K562 (cell line): ENCODE measurements around the gene LPXN. TPM values are rescaled to one million over a fixed set of nuclear protein-coding genes. Genes with fewer than 3 reads are reported as not detected.
A peak's percentile ranks its signal among the peaks of the same experiment; 100 is the strongest.

Source experiments
- ATAC-seq: fragments of 200-7000 bp; cut with Tn5 transposase; 3 replicates; pipeline ENCODE4 v1.9.1; 2020; ENCODE audit warnings: moderate library complexity
- BruUV-seq: library from RNA; stranded (reverse); fragments of 400-500 nt; replicated peaks from 2 replicates; lab custom pipeline; 2021; lab: Mats Ljungman, UMichigan
- CTCF ChIA-PET: fragments of 300-600 bp; formaldehyde crosslinking; extraction: SDS; loops from one replicate; lab custom pipeline; 2021; ENCODE audit warnings: low intra/inter-chr PET ratio; lab: Yijun Ruan, JAX
- POLR2A ChIA-PET: fragments of 300-600, 350-650 bp; sonication (Branson Sonifier 250); formaldehyde crosslinking; extraction: SDS; loops from one replicate; lab custom pipeline; 2021; ENCODE audit warnings: antibody characterized with exemption, inconsistent platforms; lab: Yijun Ruan, JAX
- DNase-seq, 4 experiments: peaks; one replicate each; pipeline versions ENCODE4 v3.0.0 to v3.0.0-alpha.2; 2011 to 2018; ENCODE audit warnings: low spot score in 3 of 4, mixed read lengths in 3 of 4; ENCODE audit errors: extremely low read depth in 1 of 4
- FAIRE-seq: peaks from 2 replicates; lab custom pipeline; 2011; peaks lifted over from hg19 to GRCh38; lab: Jason Lieb, UNC
- H2AFZ ChIP-seq: 2 replicates; pipeline ENCODE4 v1.6.0; 2011; ENCODE audit warnings: low read depth, low read length, control low read depth, inconsistent platforms
- H3K27ac ChIP-seq: fragments of 200-600 bp; 3 replicates; pipeline ENCODE4 v1.8.0; 2011; ENCODE audit warnings: low read depth, mild to moderate bottlenecking, control low read depth, inconsistent platforms, low read length, moderate library complexity, mixed read lengths; ENCODE audit errors: extremely low read depth
- H3K27me3 ChIP-seq, 2 experiments: fragments of 300-600 bp in 1 of 2; 2 replicates in 1 of 2; 3 replicates in 1 of 2; pipeline versions ENCODE4 v1.6.0 to v1.8.0; 2011; ENCODE audit warnings: inconsistent platforms in 2 of 2, low read length in 2 of 2, mild to moderate bottlenecking in 1 of 2, mixed read lengths in 1 of 2, moderate library complexity in 1 of 2; ENCODE audit not compliant: control insufficient read depth in 2 of 2, insufficient read depth in 2 of 2
- H3K36me3 ChIP-seq: fragments of 300-600 bp; 3 replicates; pipeline ENCODE4 v1.8.0; 2011; ENCODE audit warnings: mild to moderate bottlenecking, low read length, inconsistent platforms; ENCODE audit not compliant: control insufficient read depth, insufficient read depth
- H3K4me1 ChIP-seq, 2 experiments: fragments of 200-600 bp in 1 of 2; replicated peaks in 1 of 2; 2 replicates in 1 of 2; 3 replicates in 1 of 2; pipeline versions ENCODE4 v1.5.1 to v1.8.0; 2011; ENCODE audit warnings: inconsistent platforms in 2 of 2, low read length in 2 of 2, mild to moderate bottlenecking in 1 of 2, mixed read lengths in 1 of 2, moderate library complexity in 1 of 2; ENCODE audit not compliant: control insufficient read depth in 2 of 2, insufficient read depth in 2 of 2
- H3K4me2 ChIP-seq: 2 replicates; pipeline ENCODE4 v1.6.1; 2011; ENCODE audit warnings: low read length, control low read depth, inconsistent platforms, mixed read lengths; ENCODE audit not compliant: insufficient read depth
- H3K4me3 ChIP-seq: fragments of 200-600 bp; sonication (generic), shearing (Covaris generic); 2 replicates; pipeline ENCODE4 v1.5.1; 2016; ENCODE audit warnings: control low read depth, inconsistent platforms
- H3K79me2 ChIP-seq: fragments of 200-600 bp; 3 replicates; pipeline ENCODE4 v1.8.0; 2011; ENCODE audit warnings: low read length, inconsistent platforms; ENCODE audit not compliant: control insufficient read depth, insufficient read depth
- H3K9ac ChIP-seq, 2 experiments: 2 replicates each; pipeline versions ENCODE4 v1.6.0 to v1.6.1; 2011; ENCODE audit warnings: low read depth in 2 of 2, low read length in 2 of 2, control low read depth in 1 of 2, inconsistent platforms in 1 of 2, mild to moderate bottlenecking in 1 of 2, mixed read lengths in 1 of 2; ENCODE audit not compliant: insufficient read depth in 1 of 2
- H3K9me1 ChIP-seq: one replicate; pipeline ENCODE4 v1.6.0; 2011; ENCODE audit warnings: inconsistent platforms, mild to moderate bottlenecking, low read length, moderate library complexity; ENCODE audit not compliant: control insufficient read depth, insufficient read depth
- H3K9me3 ChIP-seq: replicated peaks from 2 replicates; pipeline ENCODE4 v1.5.1; 2011; ENCODE audit warnings: low read depth, low read length, inconsistent platforms; ENCODE audit not compliant: control insufficient read depth, insufficient read depth
- H4K20me1 ChIP-seq: replicated peaks from 2 replicates; pipeline ENCODE4 v1.6.1; 2011; ENCODE audit warnings: low read length, inconsistent platforms, mixed read lengths; ENCODE audit not compliant: control insufficient read depth, insufficient read depth
- CBX8 ChIP-seq: fragments of 200-600 bp; sonication (generic); IDR thresholded peaks from 2 replicates; pipeline ENCODE4 v1.6.1; 2012; ENCODE audit warnings: borderline replicate concordance, mixed run types, low read depth, mild to moderate bottlenecking, moderate library complexity, mixed read lengths, low read length, control low read depth, inconsistent platforms; ENCODE audit not compliant: poor library complexity, severe bottlenecking; ENCODE audit errors: extremely low read depth
- FOXJ2 ChIP-seq: fragments of 200-800 bp; sonication (Bioruptor generic); IDR thresholded peaks from 2 replicates; pipeline ENCODE4 v1.6.1; 2016; ENCODE audit warnings: missing genetic modification characterization, missing compliant biosample characterization
- FOXM1 ChIP-seq, 2 experiments: fragments of 450-650 bp in 1 of 2; sonication (generic) in 1 of 2; formaldehyde crosslinking in 1 of 2; IDR thresholded peaks; 2 replicates each; pipeline versions ENCODE4 v1.6.1 to v1.9.0; 2017 to 2022; ENCODE audit warnings: low read depth in 2 of 2, mild to moderate bottlenecking in 2 of 2, missing genetic modification reagents in 1 of 2, moderate library complexity in 1 of 2
- HNRNPLL ChIP-seq: fragments of 200-400 bp; formaldehyde crosslinking; IDR thresholded peaks from 2 replicates; pipeline ENCODE4 v1.6.1; 2017; ENCODE audit warnings: low read length, low read depth, mild to moderate bottlenecking; ENCODE audit not compliant: poor library complexity, severe bottlenecking
- IRF2 ChIP-seq: sonication (generic); formaldehyde crosslinking; IDR thresholded peaks from 2 replicates; pipeline ENCODE4 v1.8.1; 2022; ENCODE audit warnings: mild to moderate bottlenecking, missing genetic modification reagents
- KHSRP ChIP-seq: fragments of 450-650 bp; IDR thresholded peaks from 2 replicates; pipeline ENCODE4 v1.6.1; 2017
- MAFK ChIP-seq: IDR thresholded peaks from 2 replicates; pipeline ENCODE4 v1.6.1; 2011; ENCODE audit warnings: low read length, improper control_type of control experiment
- NCOR1 ChIP-seq: fragments of 450-650 bp; IDR thresholded peaks from 2 replicates; pipeline ENCODE4 v1.6.1; 2016; ENCODE audit warnings: mild to moderate bottlenecking, moderate library complexity
- NFIC ChIP-seq: fragments of 450-650 bp; IDR thresholded peaks from 2 replicates; pipeline ENCODE4 v1.6.1; 2017; ENCODE audit warnings: mild to moderate bottlenecking, inconsistent platforms
- PHB ChIP-seq: fragments of 250-450 bp; sonication (Bioruptor Pico); IDR thresholded peaks from 2 replicates; pipeline ENCODE4 v1.5.0; 2021
- PHF20 ChIP-seq: fragments of 450-650 bp; IDR thresholded peaks from 2 replicates; pipeline ENCODE4 v1.6.1; 2018; ENCODE audit not compliant: partially characterized antibody
- POLR2H ChIP-seq: IDR thresholded peaks from 2 replicates; pipeline ENCODE4 v1.6.1; 2016; ENCODE audit warnings: missing genetic modification characterization, low read depth, mild to moderate bottlenecking, control low read depth, missing compliant biosample characterization, moderate library complexity
- PRPF4 ChIP-seq: fragments of 200-400 bp; formaldehyde crosslinking; IDR thresholded peaks from one replicate; pipeline ENCODE4 v1.6.1; 2017; ENCODE audit warnings: low read length, low read depth, mild to moderate bottlenecking; ENCODE audit not compliant: insufficient read depth, poor library complexity, severe bottlenecking
- SNRNP70 ChIP-seq: fragments of 200-400 bp; formaldehyde crosslinking; optimal IDR thresholded peaks from 2 replicates; pipeline ENCODE3; 2017; ENCODE audit warnings: low read depth, low read length
- SPI1 ChIP-seq: IDR thresholded peaks from 2 replicates; pipeline ENCODE4 v1.6.1; 2011; ENCODE audit warnings: low read depth, low read length, control low read depth, borderline replicate concordance
- TGIF2 ChIP-seq: sonication (generic); formaldehyde crosslinking; IDR thresholded peaks from 2 replicates; pipeline ENCODE4 v1.8.1; 2022; ENCODE audit warnings: mild to moderate bottlenecking, missing genetic modification reagents, moderate library complexity
- ZNF232 ChIP-seq: sonication (generic); formaldehyde crosslinking; IDR thresholded peaks from 2 replicates; pipeline ENCODE4 v1.8.0; 2022; ENCODE audit warnings: mild to moderate bottlenecking, missing genetic modification reagents
- ZNF445 ChIP-seq: fragments of 250-450 bp; sonication (Bioruptor Pico); IDR thresholded peaks from 2 replicates; pipeline ENCODE4 v1.4.0; 2020; ENCODE audit warnings: low read depth, mild to moderate bottlenecking, moderate library complexity
- ZNF584 ChIP-seq: fragments of 200-800 bp; sonication (Bioruptor generic); IDR thresholded peaks from 2 replicates; pipeline ENCODE4 v1.6.1; 2016; ENCODE audit warnings: low read depth, mild to moderate bottlenecking, missing genetic modification characterization, missing compliant biosample characterization
- WGBS: fragments of 100-300 bp; shearing (Covaris generic); methylation state at CpG from one replicate; pipeline ENCODE4 v1.1.6; 2016; ENCODE audit warnings: low coverage, mixed read lengths; ENCODE audit not compliant: insufficient coverage; ENCODE audit errors: missing lambda C conversion rate; 5-methylcytosine and 5-hydroxymethylcytosine counted together
- in situ Hi-C: fragments of 300-500 bp; cut with MboI; formaldehyde crosslinking; loops from 4 replicates; pipeline ENCODE4 v1.15.0; 2018; ENCODE audit warnings: inconsistent platforms, mixed read lengths
- intact Hi-C: fragments of 100-400 bp; cut with micrococcal nuclease; formaldehyde crosslinking; loops from 2 replicates; pipeline ENCODE4 v1.14.2; 2022
- polyA plus RNA-seq, 8 experiments: library from polyadenylated mRNA; depleted of rRNA in 4 of 8; stranded (reverse) in 5 of 8; unstranded in 3 of 8; fragments of >200 nt; fragmentation: Nextera tagmentation in 2 of 8; fragmentation: Illumina TruSeq in 1 of 8; extraction: Ambion mirVana in 2 of 8; extraction: Trizol in 1 of 8; gene quantifications; 2 replicates each; pipeline versions ENCODE4 v1.2.1 to v1.2.3, GENCODE V29; 2011 to 2014; ENCODE audit warnings: inconsistent platforms in 1 of 8, missing spikeins in 1 of 8
- total RNA-seq, 7 experiments: library from RNA; depleted of rRNA in 6 of 7; stranded (reverse); fragments of >200 nt in 6 of 7; fragmentation: Illumina TruSeq in 2 of 7; extraction: Trizol in 2 of 7; gene quantifications; 2 replicates each; pipeline versions ENCODE4 v1.2.1 to v1.2.3, GENCODE V29; 2011 to 2021; ENCODE audit warnings: low replicate concordance in 1 of 7
- TF ChIP-seq, protein P1 (sequence below), 3 experiments: fragments of 200-800 bp in 1 of 3; sonication (Bioruptor generic) in 1 of 3; sonication (generic) in 1 of 3; formaldehyde crosslinking in 1 of 3; IDR thresholded peaks; 2 replicates each; pipeline versions ENCODE4 v1.6.1 to v1.8.0; 2016 to 2022; ENCODE audit warnings: mild to moderate bottlenecking in 2 of 3, missing compliant biosample characterization in 2 of 3, missing genetic modification characterization in 2 of 3, missing genetic modification reagents in 1 of 3
- TF ChIP-seq, protein P2 (sequence below): fragments of 250-450 bp; sonication (Bioruptor Pico); IDR thresholded peaks from 2 replicates; pipeline ENCODE4 v1.9.0; 2021; ENCODE audit warnings: mild to moderate bottlenecking

LPXN gene
- total and polyA plus RNA-seq, 9 of the 15 experiments (the other 6 are each of a cell fraction or from before 2014, with no cell fraction given): 0.73 to 3.1 (median 2.0) TPM

DNA sequence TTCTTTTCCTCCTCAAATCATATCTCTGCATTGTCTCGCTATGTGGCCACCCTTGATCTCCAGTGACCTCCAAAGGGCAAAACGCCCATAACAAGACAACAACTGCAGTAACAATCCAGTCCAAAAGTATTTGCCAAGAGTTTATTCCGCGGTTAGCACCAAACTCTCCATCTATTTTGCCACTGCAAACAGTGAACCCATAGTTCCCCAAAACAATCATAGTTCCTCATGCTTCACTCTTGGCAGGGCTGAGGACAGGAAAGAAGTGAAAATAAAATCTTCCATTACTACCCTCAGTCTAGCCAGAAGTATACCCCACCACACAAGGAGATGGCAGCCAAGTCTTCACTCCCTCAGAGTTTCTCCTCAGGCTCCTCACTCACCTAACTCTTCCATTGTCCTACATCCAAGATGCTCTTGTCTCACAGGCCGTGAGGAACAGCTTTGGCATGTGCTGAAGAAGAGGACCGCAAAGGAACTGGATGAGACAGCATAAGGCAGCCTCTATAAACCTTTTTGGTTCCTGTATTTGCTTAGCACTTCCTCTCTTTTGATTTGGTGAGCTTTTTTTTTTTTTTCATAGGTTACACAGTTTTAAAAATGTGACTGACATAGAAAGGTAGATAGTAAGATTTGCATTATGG, at the start of gene LPXN (continued):
- TF ChIP-seq FOXJ2 (no peak), ZNF445 (CRISPR knock-in tag) (no peak), PHF20 (no peak), SPI1 (peak; percentile 82; the same call in 1 of the 2 replicates)

DNA sequence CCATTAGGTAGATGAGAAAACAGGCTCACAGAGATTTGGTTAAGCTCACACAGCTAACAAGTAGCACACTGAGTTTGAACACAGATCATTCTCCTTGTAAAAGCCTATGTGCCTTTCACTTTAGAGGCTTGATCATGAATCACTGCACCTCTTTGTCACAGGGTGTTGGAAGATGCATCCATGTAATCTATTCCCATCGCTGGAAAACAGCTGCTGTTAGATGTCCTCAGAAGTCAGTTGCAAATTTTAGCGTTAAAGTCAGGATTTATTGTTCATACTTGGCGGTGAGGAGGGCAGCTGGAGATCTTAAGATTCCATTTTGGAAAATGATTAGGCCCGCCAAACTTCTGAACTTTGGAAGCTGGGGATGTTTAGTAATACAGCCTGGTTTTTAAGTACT, 49.4 kb upstream of the LPXN start:
- Histone ChIP-seq H3K4me1 (no peaks in the 10 kb centered on the region), H3K27me3 (no peaks in the 10 kb centered on the region), H3K9me1 (no peaks in the 10 kb centered on the region), H3K27ac (no peak overlapping the region), H3K79me2 (no peaks in the 10 kb centered on the region), H2AFZ (no peak overlapping the region), H3K9ac (no peak overlapping the region), H4K20me1 (no peaks in the 10 kb centered on the region), H3K4me2 (no peak overlapping the region), H3K36me3 (peaks cover 76% of the 10 kb centered on the region), H3K4me3 (no peak overlapping the region), H3K9me3 (no peaks in the 10 kb centered on the region)
- WGBS: 90% methylated on average over 4 of the region's 4 CpGs
- CTCF ChIA-PET: no interaction called here
- intact Hi-C loops (no loop called here), in situ Hi-C loops (loop anchor here (25.0 kb wide), 1 partner anchor 512 kb away; the partner anchor contains the start of gene FAM111A)
- POLR2A ChIA-PET: no interaction called here
- TF ChIP-seq FOXM1 (IDR thresholded peaks at IDR 0.05; ENCODE audit: low read depth): no peak
- no peak for TF ChIP-seq FOXM1 (CRISPR knock-in tag; IDR thresholded peaks at IDR 0.05; ENCODE audit: low read depth)
- no peak for TF ChIP-seq MAFK
- no peak for TF ChIP-seq NFIC
- no peak for TF ChIP-seq PHB (CRISPR knock-in tag)
- no peak for TF ChIP-seq KHSRP
- no peak for TF ChIP-seq NCOR1
- TF ChIP-seq SNRNP70: no peak
- TF ChIP-seq PRPF4: no peak
- TF ChIP-seq, protein P1, sequence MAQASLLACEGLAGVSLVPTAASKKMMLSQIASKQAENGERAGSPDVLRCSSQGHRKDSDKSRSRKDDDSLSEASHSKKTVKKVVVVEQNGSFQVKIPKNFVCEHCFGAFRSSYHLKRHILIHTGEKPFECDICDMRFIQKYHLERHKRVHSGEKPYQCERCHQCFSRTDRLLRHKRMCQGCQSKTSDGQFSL (CRISPR knock-in tag; IDR thresholded peaks at IDR 0.05): no peak
- TF ChIP-seq, protein P1 (tag; IDR thresholded peaks at IDR 0.05): no peak
- TF ChIP-seq POLR2H (tag): no peak
- TF ChIP-seq IRF2 (CRISPR knock-in tag): no peak
- TF ChIP-seq TGIF2 (CRISPR knock-in tag): no peak
- no peak for TF ChIP-seq ZNF232 (CRISPR knock-in tag)
- TF ChIP-seq HNRNPLL: no peak
- TF ChIP-seq ZNF584: no peak
- TF ChIP-seq, protein P2, sequence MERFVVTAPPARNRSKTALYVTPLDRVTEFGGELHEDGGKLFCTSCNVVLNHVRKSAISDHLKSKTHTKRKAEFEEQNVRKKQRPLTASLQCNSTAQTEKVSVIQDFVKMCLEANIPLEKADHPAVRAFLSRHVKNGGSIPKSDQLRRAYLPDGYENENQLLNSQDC: no peak
- no peak for TF ChIP-seq CBX8
- no TSS peak for BruUV-seq
- no peak for ATAC-seq
- FAIRE-seq: no peak
- no peak for DNase-seq
